ENCODE measurements around the gene HS6ST3.

The HS6ST3 gene

GRCh38 chr13:96617528-96617927 lies 527.6 kb downstream of the HS6ST3 start:
- no peak overlapping the region for H3K4me3 ChIP-seq (ENCODE audit: insufficient read depth in 1 of 2, low read depth in 1 of 2, low read length in 2 of 2)
- H3K27ac ChIP-seq (ENCODE audit: low read length, poor library complexity, severe bottlenecking), result no peak overlapping the region
- H2BK15ac ChIP-seq (ENCODE audit: low read depth, poor library complexity, severe bottlenecking), result no peak overlapping the region
- no peak overlapping the region for H4K91ac ChIP-seq (ENCODE audit: low read length)
- H2BK120ac ChIP-seq (ENCODE audit: low read depth, low read length), result no peak overlapping the region
- H3K4me1 ChIP-seq (ENCODE audit: control insufficient read depth, insufficient read depth, low read depth, low read length), result no peaks in the 10 kb centered on the region
- H3K18ac ChIP-seq (ENCODE audit: low read depth in 1 of 2, low read length in 2 of 2), result no peak overlapping the region
- H2BK12ac ChIP-seq (ENCODE audit: low read length in 2 of 2), result no peak overlapping the region
- no peaks in the 10 kb centered on the region for H3K79me1 ChIP-seq (replicated peaks; ENCODE audit: low read length, poor library complexity, severe bottlenecking)
- no peaks in the 10 kb centered on the region for H3K27me3 ChIP-seq (ENCODE audit: control insufficient read depth in 1 of 2, insufficient read depth in 1 of 2, low read length in 2 of 2)
- no peak overlapping the region for H4K8ac ChIP-seq (ENCODE audit: low read length)
- no peak for DNase-seq
- H3K9ac ChIP-seq (ENCODE audit: low read length), result no peak overlapping the region
- peaks cover 8% of the 10 kb centered on the region for H3K9me3 ChIP-seq (ENCODE audit: control insufficient read depth, low read length)
- no peak overlapping the region for H3K4me2 ChIP-seq (ENCODE audit: low read length, poor library complexity, severe bottlenecking)
- no peak overlapping the region for H2AK5ac ChIP-seq (ENCODE audit: low read length, severe bottlenecking)
- H3K36me3 ChIP-seq (ENCODE audit: control insufficient read depth in 1 of 2, insufficient read depth in 2 of 2, low read depth in 1 of 2, low read length in 2 of 2), result no peaks in the 10 kb centered on the region
- H2AFZ ChIP-seq (ENCODE audit: low read depth, low read length), result no peak overlapping the region
- H2BK5ac ChIP-seq (ENCODE audit: low read depth, low read length, poor library complexity, severe bottlenecking), result no peak overlapping the region
- WGBS, result 82% methylated on average over 2 of the region's 2 CpGs
- no peak overlapping the region for H3K23ac ChIP-seq (ENCODE audit: low read length in 2 of 2)
- H3K4ac ChIP-seq (ENCODE audit: low read depth in 1 of 2, low read length in 2 of 2), result no peak overlapping the region
- no peak overlapping the region for H3K14ac ChIP-seq (ENCODE audit: low read length in 2 of 2)

GRCh38 chr13:96621634-96622183 lies 531.8 kb downstream of the HS6ST3 start:
- Histone ChIP-seq H3K4ac (ENCODE audit: low read depth in 1 of 2, low read length in 2 of 2) (no peak overlapping the region), H3K4me2 (ENCODE audit: low read length, poor library complexity, severe bottlenecking) (no peak overlapping the region), H3K36me3 (ENCODE audit: control insufficient read depth in 1 of 2, insufficient read depth in 2 of 2, low read depth in 1 of 2, low read length in 2 of 2) (no peaks in the 10 kb centered on the region), H2BK120ac (ENCODE audit: low read depth, low read length) (no peak overlapping the region), H2AFZ (ENCODE audit: low read depth, low read length) (no peak overlapping the region), H2BK15ac (ENCODE audit: low read depth, poor library complexity, severe bottlenecking) (no peak overlapping the region), H3K4me3 (ENCODE audit: insufficient read depth in 1 of 2, low read depth in 1 of 2, low read length in 2 of 2) (no peak overlapping the region), H2BK5ac (ENCODE audit: low read depth, low read length, poor library complexity, severe bottlenecking) (no peak overlapping the region), H3K9me3 (ENCODE audit: control insufficient read depth, low read length) (peaks cover 7% of the 10 kb centered on the region), H2BK12ac (ENCODE audit: low read length in 2 of 2) (no peak overlapping the region), H3K18ac (ENCODE audit: low read depth in 1 of 2, low read length in 2 of 2) (no peak overlapping the region), H4K8ac (ENCODE audit: low read length) (no peak overlapping the region), H2AK5ac (ENCODE audit: low read length, severe bottlenecking) (no peak overlapping the region), H3K14ac (ENCODE audit: low read length in 2 of 2) (no peak overlapping the region), H3K4me1 (ENCODE audit: control insufficient read depth, insufficient read depth, low read depth, low read length) (no peaks in the 10 kb centered on the region), H4K91ac (ENCODE audit: low read length) (no peak overlapping the region), H3K9ac (ENCODE audit: low read length) (no peak overlapping the region), H3K27ac (ENCODE audit: low read length, poor library complexity, severe bottlenecking) (no peak overlapping the region), H3K23ac (ENCODE audit: low read length in 2 of 2) (no peak overlapping the region), H3K27me3 (ENCODE audit: control insufficient read depth in 1 of 2, insufficient read depth in 1 of 2, low read length in 2 of 2) (no peaks in the 10 kb centered on the region), H3K79me1 (replicated peaks; ENCODE audit: low read length, poor library complexity, severe bottlenecking) (no peaks in the 10 kb centered on the region)
- WGBS, result 81% methylated on average over 2 of the region's 3 CpGs
- no peak for DNase-seq

GRCh38 chr13:96629331-96629730 lies 539.4 kb downstream of the HS6ST3 start:
- Histone ChIP-seq H3K4ac (ENCODE audit: low read depth in 1 of 2, low read length in 2 of 2) (no peak overlapping the region), H3K23ac (ENCODE audit: low read length in 2 of 2) (no peak overlapping the region), H2BK12ac (ENCODE audit: low read length in 2 of 2) (no peak overlapping the region), H2BK5ac (ENCODE audit: low read depth, low read length, poor library complexity, severe bottlenecking) (no peak overlapping the region), H3K27ac (ENCODE audit: low read length, poor library complexity, severe bottlenecking) (no peak overlapping the region), H3K9ac (ENCODE audit: low read length) (no peak overlapping the region), H3K4me2 (ENCODE audit: low read length, poor library complexity, severe bottlenecking) (no peak overlapping the region), H3K9me3 (ENCODE audit: control insufficient read depth, low read length) (peaks cover 41% of the 10 kb centered on the region), H3K4me1 (ENCODE audit: control insufficient read depth, insufficient read depth, low read depth, low read length) (peaks cover 2% of the 10 kb centered on the region), H3K36me3 (ENCODE audit: control insufficient read depth in 1 of 2, insufficient read depth in 2 of 2, low read depth in 1 of 2, low read length in 2 of 2) (no peaks in the 10 kb centered on the region), H2AFZ (ENCODE audit: low read depth, low read length) (no peak overlapping the region), H4K91ac (ENCODE audit: low read length) (no peak overlapping the region), H3K27me3 (ENCODE audit: control insufficient read depth in 1 of 2, insufficient read depth in 1 of 2, low read length in 2 of 2) (no peaks in the 10 kb centered on the region), H3K4me3 (ENCODE audit: insufficient read depth in 1 of 2, low read depth in 1 of 2, low read length in 2 of 2) (no peak overlapping the region), H3K14ac (ENCODE audit: low read length in 2 of 2) (no peak overlapping the region), H3K79me1 (replicated peaks; ENCODE audit: low read length, poor library complexity, severe bottlenecking) (no peaks in the 10 kb centered on the region), H4K8ac (ENCODE audit: low read length) (no peak overlapping the region), H2AK5ac (ENCODE audit: low read length, severe bottlenecking) (no peak overlapping the region), H2BK15ac (ENCODE audit: low read depth, poor library complexity, severe bottlenecking) (no peak overlapping the region), H2BK120ac (ENCODE audit: low read depth, low read length) (no peak overlapping the region), H3K18ac (ENCODE audit: low read depth in 1 of 2, low read length in 2 of 2) (no peak overlapping the region)
- 95% methylated on average over 2 of the region's 2 CpGs for WGBS
- DNase-seq, result no peak

GRCh38 chr13:96632536-96633320 lies 542.8 kb downstream of the HS6ST3 start:
- no peak overlapping the region for H3K4me2 ChIP-seq (ENCODE audit: low read length, poor library complexity, severe bottlenecking)
- H3K9me3 ChIP-seq (ENCODE audit: control insufficient read depth, low read length), result peaks cover 49% of the 10 kb centered on the region
- H2BK12ac ChIP-seq (ENCODE audit: low read length in 2 of 2), result no peak overlapping the region
- no peak for DNase-seq
- no peaks in the 10 kb centered on the region for H3K27me3 ChIP-seq (ENCODE audit: control insufficient read depth in 1 of 2, insufficient read depth in 1 of 2, low read length in 2 of 2)
- no peak overlapping the region for H3K18ac ChIP-seq (ENCODE audit: low read depth in 1 of 2, low read length in 2 of 2)
- no peak overlapping the region for H2BK120ac ChIP-seq (ENCODE audit: low read depth, low read length)
- no peak overlapping the region for H3K23ac ChIP-seq (ENCODE audit: low read length in 2 of 2)
- no peak overlapping the region for H2BK5ac ChIP-seq (ENCODE audit: low read depth, low read length, poor library complexity, severe bottlenecking)
- H2AFZ ChIP-seq (ENCODE audit: low read depth, low read length), result no peak overlapping the region
- 96% methylated on average over 11 of the region's 11 CpGs for WGBS
- H3K9ac ChIP-seq (ENCODE audit: low read length), result no peak overlapping the region
- H3K14ac ChIP-seq (ENCODE audit: low read length in 2 of 2), result no peak overlapping the region
- no peaks in the 10 kb centered on the region for H3K79me1 ChIP-seq (replicated peaks; ENCODE audit: low read length, poor library complexity, severe bottlenecking)
- peaks cover 2% of the 10 kb centered on the region for H3K4me1 ChIP-seq (ENCODE audit: control insufficient read depth, insufficient read depth, low read depth, low read length)
- no peak overlapping the region for H4K91ac ChIP-seq (ENCODE audit: low read length)
- H2AK5ac ChIP-seq (ENCODE audit: low read length, severe bottlenecking), result no peak overlapping the region
- no peak overlapping the region for H4K8ac ChIP-seq (ENCODE audit: low read length)
- H3K4ac ChIP-seq (ENCODE audit: low read depth in 1 of 2, low read length in 2 of 2), result no peak overlapping the region
- no peak overlapping the region for H2BK15ac ChIP-seq (ENCODE audit: low read depth, poor library complexity, severe bottlenecking)
- H3K36me3 ChIP-seq (ENCODE audit: control insufficient read depth in 1 of 2, insufficient read depth in 2 of 2, low read depth in 1 of 2, low read length in 2 of 2), result no peaks in the 10 kb centered on the region
- H3K4me3 ChIP-seq (ENCODE audit: insufficient read depth in 1 of 2, low read depth in 1 of 2, low read length in 2 of 2), result no peak overlapping the region
- no peak overlapping the region for H3K27ac ChIP-seq (ENCODE audit: low read length, poor library complexity, severe bottlenecking)
